ENCODE data around the gene SCOC. TPM values are rescaled to one million over a fixed set of nuclear protein-coding genes. Genes with fewer than 3 reads are reported as not detected.

SCOC gene
- total and polyA plus RNA-seq, 2 donors (not counting 3 experiments of a cell fraction or from before 2014, with no cell fraction given): 12.3 to 38.3 TPM

DNA sequence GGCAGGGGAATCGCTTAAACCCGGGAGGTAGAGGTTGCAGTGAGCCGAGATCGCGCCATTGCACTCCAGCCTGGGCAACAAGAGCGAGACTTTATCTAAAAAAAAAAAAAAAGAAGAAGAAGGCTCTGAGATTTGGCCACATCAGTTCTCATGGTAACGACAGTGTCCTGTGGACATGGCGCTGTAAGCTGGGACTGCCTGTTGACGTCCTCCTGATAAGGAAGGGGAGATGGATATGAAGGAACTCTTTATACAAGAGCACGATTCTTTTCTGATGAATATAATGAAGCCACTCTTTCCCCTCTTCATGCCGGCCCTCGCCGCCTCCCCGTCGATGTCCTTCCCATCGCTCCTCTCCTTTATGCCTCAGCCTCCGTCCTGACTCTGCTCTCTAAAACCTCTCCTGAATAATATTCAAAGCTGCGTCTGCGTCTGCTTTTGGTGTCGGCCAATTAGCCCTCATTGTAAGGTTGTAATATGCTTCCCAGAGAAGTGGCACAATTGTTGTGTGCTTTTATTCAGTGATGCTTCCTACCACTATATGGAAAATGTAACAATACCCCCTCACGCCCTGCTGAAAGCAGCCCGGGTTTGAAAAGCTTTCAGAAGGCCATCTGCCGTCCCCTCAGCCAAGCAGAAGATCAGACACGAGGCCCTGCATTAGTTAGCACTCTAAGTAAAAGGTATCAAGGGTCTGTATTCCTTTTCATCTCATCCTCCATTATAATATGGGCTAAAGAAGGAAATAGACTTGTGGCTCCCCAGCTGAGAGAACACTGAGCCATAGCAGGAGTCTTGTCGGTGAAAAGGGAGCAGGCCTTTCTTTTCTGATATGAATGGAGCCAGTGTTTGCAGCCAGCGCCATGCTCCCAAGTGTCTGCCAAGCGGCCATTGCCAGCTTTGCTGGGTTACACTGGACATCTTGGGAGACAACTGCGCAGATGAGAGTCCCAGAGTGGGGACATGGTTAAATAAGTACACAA, 22.1 kb upstream of the SCOC start:
- no peak for TF ChIP-seq JUN (IDR thresholded peaks at IDR 0.05; ENCODE audit: borderline replicate concordance, insufficient read depth, insufficient read length, low read depth)
- TF ChIP-seq, protein P1, sequence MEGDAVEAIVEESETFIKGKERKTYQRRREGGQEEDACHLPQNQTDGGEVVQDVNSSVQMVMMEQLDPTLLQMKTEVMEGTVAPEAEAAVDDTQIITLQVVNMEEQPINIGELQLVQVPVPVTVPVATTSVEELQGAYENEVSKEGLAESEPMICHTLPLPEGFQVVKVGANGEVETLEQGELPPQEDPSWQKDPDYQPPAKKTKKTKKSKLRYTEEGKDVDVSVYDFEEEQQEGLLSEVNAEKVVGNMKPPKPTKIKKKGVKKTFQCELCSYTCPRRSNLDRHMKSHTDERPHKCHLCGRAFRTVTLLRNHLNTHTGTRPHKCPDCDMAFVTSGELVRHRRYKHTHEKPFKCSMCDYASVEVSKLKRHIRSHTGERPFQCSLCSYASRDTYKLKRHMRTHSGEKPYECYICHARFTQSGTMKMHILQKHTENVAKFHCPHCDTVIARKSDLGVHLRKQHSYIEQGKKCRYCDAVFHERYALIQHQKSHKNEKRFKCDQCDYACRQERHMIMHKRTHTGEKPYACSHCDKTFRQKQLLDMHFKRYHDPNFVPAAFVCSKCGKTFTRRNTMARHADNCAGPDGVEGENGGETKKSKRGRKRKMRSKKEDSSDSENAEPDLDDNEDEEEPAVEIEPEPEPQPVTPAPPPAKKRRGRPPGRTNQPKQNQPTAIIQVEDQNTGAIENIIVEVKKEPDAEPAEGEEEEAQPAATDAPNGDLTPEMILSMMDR (IDR thresholded peaks at IDR 0.05; ENCODE audit: extremely low read depth in 1 of 2, insufficient read depth in 1 of 2, low read depth in 1 of 2, low read length in 2 of 2): no peak
- TF ChIP-seq EZH2 (IDR thresholded peaks at IDR 0.05; ENCODE audit: borderline replicate concordance, low read depth, low read length, severe bottlenecking): no peak
- no peak for TF ChIP-seq MYC (IDR thresholded peaks at IDR 0.05; ENCODE audit: low read depth, low read length)
- TF ChIP-seq POLR2AphosphoS5 (IDR thresholded peaks at IDR 0.05; ENCODE audit: insufficient read depth, low read depth, low read length): no peak
- no peak for TF ChIP-seq GATA2 (IDR thresholded peaks at IDR 0.05; ENCODE audit: insufficient read depth, insufficient read length, low read depth, low read length)
- TF ChIP-seq POLR2A (IDR thresholded peaks at IDR 0.05; ENCODE audit: low read depth, low read length): no peak
- TF ChIP-seq, protein P2, sequence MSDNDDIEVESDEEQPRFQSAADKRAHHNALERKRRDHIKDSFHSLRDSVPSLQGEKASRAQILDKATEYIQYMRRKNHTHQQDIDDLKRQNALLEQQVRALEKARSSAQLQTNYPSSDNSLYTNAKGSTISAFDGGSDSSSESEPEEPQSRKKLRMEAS (IDR thresholded peaks at IDR 0.05; ENCODE audit: insufficient read depth, insufficient read length): no peak
- dilution Hi-C loops (cut with MboI; ENCODE audit: extremely low pct_ligation_motif_present, low sequenced_read_pairs): no loop called here
- Histone ChIP-seq H3K9me1 (replicated peaks; ENCODE audit: control insufficient read depth, extremely low read depth, insufficient read depth, low read length) (no peaks in the 10 kb centered on the region), H3K4me3 (replicated peaks in 1 of 3; ENCODE audit: insufficient read depth in 1 of 3, low read depth in 1 of 3, low read length in 3 of 3) (no peak overlapping the region), H3K27ac (ENCODE audit: insufficient read depth, low read depth, low read length) (no peak overlapping the region), H3K4me1 (ENCODE audit: control insufficient read depth, extremely low read depth, insufficient read depth, low read length) (no peaks in the 10 kb centered on the region), H3K79me2 (ENCODE audit: control insufficient read depth, insufficient read depth, low read length) (no peaks in the 10 kb centered on the region), H4K20me1 (replicated peaks; ENCODE audit: control insufficient read depth, extremely low read depth, insufficient read depth, low read length) (no peaks in the 10 kb centered on the region), H2AFZ (ENCODE audit: low read depth, low read length) (no peak overlapping the region), H3K9me3 (replicated peaks; ENCODE audit: control insufficient read depth, insufficient read depth, low read length) (no peaks in the 10 kb centered on the region), H3K4me2 (ENCODE audit: insufficient read depth, low read length) (no peak overlapping the region), H3K27me3 (ENCODE audit: control insufficient read depth in 2 of 2, insufficient read depth in 2 of 2, low read length in 2 of 2) (peaks cover 10 to 11% of the 10 kb centered on the region in 2 experiments), H3K36me3 (ENCODE audit: control insufficient read depth in 2 of 2, extremely low read depth in 1 of 2, insufficient read depth in 2 of 2, low read length in 2 of 2) (no peaks in the 10 kb centered on the region), H3K9ac (replicated peaks; ENCODE audit: extremely low read depth, insufficient read depth, low read length) (no peak overlapping the region)
- CTCF ChIA-PET: interaction anchor here (0.8 to 5.5 kb wide), 3 partner anchors 9 to 21 kb away, joined by 3 to 37 read pairs (median 3); no protein-coding TSS in a partner anchor
- intact Hi-C loops (cut with micrococcal nuclease): no loop called here
- no TSS peak for BruUV-seq (replicated peaks)
- DNase-seq (ENCODE audit: low read depth, low spot score) (no peak), FAIRE-seq (no peak)
- POLR2A ChIA-PET: no interaction called here

All from endothelial cell of umbilical vein (primary cell).